Endodermal cell (in vitro differentiated cells): ENCODE data around the gene NFATC2IP. TPM values are rescaled to one million over a fixed set of nuclear protein-coding genes. Genes with fewer than 3 reads are reported as not detected.

ENCODE experiments used
- DNase-seq: peaks from one replicate; pipeline ENCODE4 v3.0.0-alpha.2; 2017
- H3K27ac ChIP-seq: 2 replicates; pipeline ENCODE4 v1.5.1; 2013; ENCODE audit warnings: mild to moderate bottlenecking, low read depth, low read length, moderate library complexity
- H3K27me3 ChIP-seq: 2 replicates; pipeline ENCODE4 v1.6.1; 2013; ENCODE audit warnings: mild to moderate bottlenecking, low read length, moderate library complexity; ENCODE audit not compliant: insufficient read depth, control insufficient read depth, poor library complexity, severe bottlenecking
- H3K36me3 ChIP-seq: 2 replicates; pipeline ENCODE4 v1.7.0; 2013; ENCODE audit warnings: mild to moderate bottlenecking, low read length, moderate library complexity; ENCODE audit not compliant: control insufficient read depth, insufficient read depth
- H3K4me1 ChIP-seq: one replicate; pipeline ENCODE4 v1.7.0; 2013; ENCODE audit warnings: low read length; ENCODE audit not compliant: control insufficient read depth, insufficient read depth
- H3K4me3 ChIP-seq: 2 replicates; pipeline ENCODE4 v1.5.1; 2013; ENCODE audit warnings: mild to moderate bottlenecking, low read length, moderate library complexity
- H3K9ac ChIP-seq: 2 replicates; pipeline ENCODE4 v1.6.1; 2013; ENCODE audit warnings: mild to moderate bottlenecking, low read length, moderate library complexity; ENCODE audit not compliant: poor library complexity, severe bottlenecking; ENCODE audit errors: extremely low read depth
- H3K9me3 ChIP-seq: 2 replicates; pipeline ENCODE4 v1.6.1; 2013; ENCODE audit warnings: mild to moderate bottlenecking, low read length, moderate library complexity; ENCODE audit not compliant: control insufficient read depth
- H3K27ac Mint-ChIP-seq: 2 replicates; pipeline ENCODE4 v1.8.0; 2020; ENCODE audit warnings: mixed read lengths
- H3K27me3 Mint-ChIP-seq: 2 replicates; pipeline ENCODE4 v1.8.0; 2021; ENCODE audit warnings: mild to moderate bottlenecking, mixed read lengths; ENCODE audit not compliant: insufficient read depth
- H3K36me3 Mint-ChIP-seq: 2 replicates; pipeline ENCODE4 v1.8.0; 2020; ENCODE audit warnings: low read depth, mixed read lengths
- H3K4me1 Mint-ChIP-seq: 2 replicates; pipeline ENCODE4 v1.8.0; 2020; ENCODE audit warnings: mixed read lengths
- H3K4me3 Mint-ChIP-seq: 2 replicates; pipeline ENCODE4 v1.8.0; 2020; ENCODE audit warnings: mild to moderate bottlenecking, moderate library complexity, mixed read lengths
- H3K9me3 Mint-ChIP-seq: 2 replicates; pipeline ENCODE4 v1.8.0; 2020; ENCODE audit warnings: mild to moderate bottlenecking, mixed read lengths
- CTCF ChIP-seq: fragments of 200-600 bp; sonication (generic); conservative IDR thresholded peaks from 2 replicates; pipeline ENCODE4 v1.5.0; 2021; ENCODE audit warnings: antibody characterized with exemption, mild to moderate bottlenecking
- WGBS, 2 experiments: methylation state at CpG; one replicate each; pipeline versions ENCODE4 v1.1.5 to v1.1.7; 2013; ENCODE audit warnings: missing lambda C conversion rate in 2 of 2, mixed read lengths in 1 of 2; ENCODE audit not compliant: insufficient coverage in 1 of 2, insufficient read length in 1 of 2; 5-methylcytosine and 5-hydroxymethylcytosine counted together
- total RNA-seq, 2 donors: library from RNA; stranded (reverse); fragmentation: NEBNext Ultra II Directional in 1 of 2; extraction: Animal tissue kit (Norgen Biotek cat#: 25700) in 1 of 2; gene quantifications; 2 replicates in 1 of 2; 3 replicates in 1 of 2; pipeline ENCODE4 v1.2.1, GENCODE V29; 2021

NFATC2IP gene
- total RNA-seq, 2 donors from 2014 or later, result 63.7 to 65.4 TPM

DNA sequence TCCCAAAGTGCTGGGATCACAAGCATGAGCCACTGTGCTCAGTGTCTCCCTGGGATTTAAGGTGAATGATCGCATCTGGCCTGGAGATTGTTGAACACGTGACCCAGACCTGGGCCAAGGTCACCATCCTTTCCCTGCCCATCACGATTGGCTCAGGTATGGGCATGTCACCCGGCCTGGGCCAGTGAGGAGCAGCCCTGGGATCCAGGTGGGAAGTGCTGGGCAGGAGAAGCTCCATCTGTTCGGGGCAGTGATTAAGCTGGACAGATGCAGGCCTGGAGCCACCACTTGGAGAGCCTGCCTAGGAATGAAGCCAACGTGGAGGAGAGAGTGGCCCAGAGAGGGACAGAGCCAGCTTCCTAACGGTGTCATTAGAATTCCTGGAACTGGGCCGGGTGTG is 41.0 kb downstream of the NFATC2IP start:
- 91 to 100% methylated on average over 5 to 8 of the region's 8 CpGs for WGBS, 2 experiments

GRCh38 chr16:28992496-28992895 is 41.8 kb downstream of the NFATC2IP start:
- Histone ChIP-seq H3K36me3 (no peaks in the 10 kb centered on the region), H3K9ac (no peak overlapping the region), H3K4me1 (no peaks in the 10 kb centered on the region), H3K9me3 (no peaks in the 10 kb centered on the region), H3K27ac (no peak overlapping the region), H3K4me3 (no peak overlapping the region), H3K27me3 (no peaks in the 10 kb centered on the region)
- H3K9me3 Mint-ChIP-seq, result no peaks in the 10 kb centered on the region
- H3K4me1 Mint-ChIP-seq, result no peaks in the 10 kb centered on the region
- no peak for DNase-seq
- no peak overlapping the region for H3K27ac Mint-ChIP-seq
- no peak overlapping the region for H3K4me3 Mint-ChIP-seq
- H3K36me3 Mint-ChIP-seq, result peaks cover 15% of the 10 kb centered on the region
- H3K27me3 Mint-ChIP-seq, result no peaks in the 10 kb centered on the region
- WGBS, 2 experiments, result 95 to 100% methylated on average over 5 to 10 of the region's 10 CpGs
- TF ChIP-seq CTCF, result no peak

More for the DNA sequence above, 41.0 kb downstream of the NFATC2IP start:
- Histone ChIP-seq H3K4me1 (no peaks in the 10 kb centered on the region), H3K27ac (no peak overlapping the region), H3K9me3 (no peaks in the 10 kb centered on the region), H3K27me3 (no peaks in the 10 kb centered on the region), H3K9ac (no peak overlapping the region), H3K36me3 (peaks cover under 1% of the 10 kb centered on the region), H3K4me3 (no peak overlapping the region)
- Mint-ChIP-seq H3K27me3 (no peaks in the 10 kb centered on the region), H3K9me3 (peaks cover 5% of the 10 kb centered on the region), H3K4me3 (no peak overlapping the region), H3K27ac (no peak overlapping the region), H3K4me1 (no peaks in the 10 kb centered on the region), H3K36me3 (peaks cover 21% of the 10 kb centered on the region)
- no peak for DNase-seq
- TF ChIP-seq CTCF, result no peak

- H3K36me3 ChIP-seq, result no peaks in the 10 kb centered on the region
- H3K4me3 ChIP-seq, result no peak overlapping the region
- WGBS, 2 experiments, result 83 to 89% methylated on average over 2 to 3 of the region's 3 CpGs
- H3K4me1 Mint-ChIP-seq, result no peaks in the 10 kb centered on the region
- DNase-seq, result no peak
- no peak overlapping the region for H3K9ac ChIP-seq
- H3K27me3 ChIP-seq, result no peaks in the 10 kb centered on the region
- H3K9me3 Mint-ChIP-seq, result no peaks in the 10 kb centered on the region
- H3K27ac Mint-ChIP-seq, result no peak overlapping the region
- peaks cover 8% of the 10 kb centered on the region for H3K27me3 Mint-ChIP-seq
- no peak overlapping the region for H3K4me3 Mint-ChIP-seq
- no peak for TF ChIP-seq CTCF
- no peaks in the 10 kb centered on the region for H3K9me3 ChIP-seq
- no peaks in the 10 kb centered on the region for H3K36me3 Mint-ChIP-seq
- no peak overlapping the region for H3K27ac ChIP-seq
- no peaks in the 10 kb centered on the region for H3K4me1 ChIP-seq
These were observed 48.1 kb downstream of the NFATC2IP start for GRCh38 chr16:28998837-28999236.
